Cardiac muscle cell (in vitro differentiated cells and primary cell): ENCODE data around the gene PI16. TPM values are rescaled to one million over a fixed set of nuclear protein-coding genes. Genes with fewer than 3 reads are reported as not detected.

Source experiments
- DNase-seq, 2 donors: peaks; one replicate each; pipeline versions ENCODE4 v3.0.0 to v3.0.0-alpha.2; 2010 to 2017; ENCODE audit warnings: low read depth in 1 of 2, low spot score in 1 of 2
- H3K27ac ChIP-seq: fragments of 200-600 bp; sonication (generic); 2 replicates; pipeline ENCODE4 v1.5.1; 2016
- H3K27me3 ChIP-seq: fragments of 200-600 bp; sonication (generic); 2 replicates; pipeline ENCODE4 v1.6.0; 2016; ENCODE audit warnings: control low read depth
- H3K36me3 ChIP-seq: fragments of 200-600 bp; sonication (generic); 2 replicates; pipeline ENCODE4 v1.5.1; 2016; ENCODE audit warnings: control low read depth
- H3K4me1 ChIP-seq: fragments of 200-600 bp; sonication (generic); 2 replicates; pipeline ENCODE4 v1.8.1; 2017; ENCODE audit warnings: low read depth, mild to moderate bottlenecking, mixed run types
- H3K4me3 ChIP-seq: fragments of 200-600 bp; sonication (generic); 2 replicates; pipeline ENCODE4 v1.5.1; 2016; ENCODE audit warnings: mild to moderate bottlenecking
- H3K9me3 ChIP-seq: fragments of 200-600 bp; sonication (generic); 2 replicates; pipeline ENCODE4 v1.5.1; 2017; ENCODE audit warnings: low read depth, mild to moderate bottlenecking, control low read depth
- polyA plus RNA-seq: library from polyadenylated mRNA; unstranded; fragments of >200 nt; fragmentation: Nextera tagmentation; extraction: Ambion mirVana; gene quantifications from 2 replicates; pipeline ENCODE4 v1.2.1, GENCODE V29; 2016
- total RNA-seq: library from RNA; depleted of rRNA; stranded (reverse); fragments of >200 nt; gene quantifications from 2 replicates; pipeline ENCODE4 v1.2.3, GENCODE V29; 2016
- TF ChIP-seq, protein P1 (sequence below): IDR thresholded peaks from 2 replicates; pipeline ENCODE4 v1.5.1; 2012; ENCODE audit warnings: low read depth, mild to moderate bottlenecking, low read length

Gene PI16
- total and polyA plus RNA-seq, 2 experiments from 2014 or later = 0.37 TPM; not detected in 1

DNA sequence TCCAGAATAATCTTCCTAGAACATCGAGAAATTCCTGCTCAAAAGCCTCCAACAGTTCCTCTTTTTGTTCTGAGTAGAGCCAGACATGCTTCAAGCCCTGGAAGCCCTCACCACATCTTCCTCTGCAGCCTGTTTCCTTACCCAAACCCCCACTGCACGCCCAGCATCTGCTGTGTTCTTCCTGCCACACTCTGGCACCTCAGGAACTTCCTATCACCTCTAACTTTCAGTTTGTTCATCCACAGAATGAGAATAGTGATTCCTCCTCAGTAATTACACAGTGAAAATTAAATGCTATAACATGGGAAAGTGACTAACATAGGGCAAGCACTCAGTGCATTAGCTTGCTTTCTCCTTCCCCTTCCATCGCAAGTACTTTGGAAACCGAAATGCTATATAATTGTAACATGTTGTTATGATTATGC lies 42.5 kb upstream of the PI16 start:
- no peaks in the 10 kb centered on the region for H3K9me3 ChIP-seq
- H3K36me3 ChIP-seq = peaks cover 7% of the 10 kb centered on the region
- no peak overlapping the region for H3K4me3 ChIP-seq
- TF ChIP-seq, protein P1, sequence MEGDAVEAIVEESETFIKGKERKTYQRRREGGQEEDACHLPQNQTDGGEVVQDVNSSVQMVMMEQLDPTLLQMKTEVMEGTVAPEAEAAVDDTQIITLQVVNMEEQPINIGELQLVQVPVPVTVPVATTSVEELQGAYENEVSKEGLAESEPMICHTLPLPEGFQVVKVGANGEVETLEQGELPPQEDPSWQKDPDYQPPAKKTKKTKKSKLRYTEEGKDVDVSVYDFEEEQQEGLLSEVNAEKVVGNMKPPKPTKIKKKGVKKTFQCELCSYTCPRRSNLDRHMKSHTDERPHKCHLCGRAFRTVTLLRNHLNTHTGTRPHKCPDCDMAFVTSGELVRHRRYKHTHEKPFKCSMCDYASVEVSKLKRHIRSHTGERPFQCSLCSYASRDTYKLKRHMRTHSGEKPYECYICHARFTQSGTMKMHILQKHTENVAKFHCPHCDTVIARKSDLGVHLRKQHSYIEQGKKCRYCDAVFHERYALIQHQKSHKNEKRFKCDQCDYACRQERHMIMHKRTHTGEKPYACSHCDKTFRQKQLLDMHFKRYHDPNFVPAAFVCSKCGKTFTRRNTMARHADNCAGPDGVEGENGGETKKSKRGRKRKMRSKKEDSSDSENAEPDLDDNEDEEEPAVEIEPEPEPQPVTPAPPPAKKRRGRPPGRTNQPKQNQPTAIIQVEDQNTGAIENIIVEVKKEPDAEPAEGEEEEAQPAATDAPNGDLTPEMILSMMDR = no peak
- no peaks in the 10 kb centered on the region for H3K27me3 ChIP-seq
- H3K4me1 ChIP-seq = no peaks in the 10 kb centered on the region
- no peak overlapping the region for H3K27ac ChIP-seq
- DNase-seq = no peak

DNA sequence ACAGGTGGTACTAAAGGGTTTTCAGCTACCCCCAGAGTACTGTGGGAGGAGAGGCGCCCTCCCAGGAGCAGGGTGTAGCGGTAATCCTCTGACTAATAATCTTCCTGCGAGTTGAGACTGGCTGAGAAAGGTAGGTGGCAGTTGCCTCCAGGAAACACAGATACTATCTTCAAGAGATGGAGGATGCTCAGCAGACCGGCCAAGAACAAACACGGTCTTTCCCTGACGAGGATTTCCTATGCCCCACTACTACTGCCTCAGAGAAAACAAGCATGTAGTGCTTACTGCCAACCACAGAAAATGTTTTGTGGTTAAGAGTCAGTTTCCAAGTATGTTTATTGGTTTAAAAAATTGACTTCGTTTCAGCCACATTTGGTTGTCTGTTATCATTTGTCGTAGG lies 42.0 kb upstream of the PI16 start:
- peak in 1 of 2 donors; percentile 72 for DNase-seq
- no peaks in the 10 kb centered on the region for H3K27me3 ChIP-seq

DNA sequence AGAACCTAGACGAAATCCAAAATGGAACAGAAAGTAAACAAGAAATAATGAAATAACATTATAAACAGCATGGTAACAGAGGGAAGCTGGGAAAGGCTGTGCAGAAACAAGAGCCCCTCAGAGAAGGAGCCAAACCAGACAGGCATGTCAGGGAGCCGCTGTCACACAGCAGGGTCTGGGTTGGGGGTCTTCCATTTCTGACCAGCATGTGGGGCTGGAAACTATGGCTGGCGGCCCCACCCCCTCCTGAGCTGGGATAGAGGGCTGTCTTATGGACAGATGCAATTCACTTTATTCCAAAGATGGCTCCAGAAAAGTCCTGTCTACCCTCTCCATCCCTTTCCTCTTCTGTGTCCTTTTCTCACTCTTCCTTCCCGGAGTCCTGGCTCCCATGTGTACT lies 41.5 kb upstream of the PI16 start:
- H3K4me3 ChIP-seq = no peak overlapping the region
- no peaks in the 10 kb centered on the region for H3K9me3 ChIP-seq
- peaks cover 7% of the 10 kb centered on the region for H3K36me3 ChIP-seq
- no peak overlapping the region for H3K27ac ChIP-seq
- no peak for DNase-seq
- TF ChIP-seq, protein P1 = no peak
- no peaks in the 10 kb centered on the region for H3K4me1 ChIP-seq
- no peaks in the 10 kb centered on the region for H3K27me3 ChIP-seq

More for the DNA sequence above, 42.0 kb upstream of the PI16 start:
- Histone ChIP-seq H3K9me3 (no peaks in the 10 kb centered on the region), H3K4me3 (no peak overlapping the region), H3K36me3 (peaks cover 7% of the 10 kb centered on the region), H3K4me1 (no peaks in the 10 kb centered on the region), H3K27ac (no peak overlapping the region)
- TF ChIP-seq, protein P1 = no peak

DNA sequence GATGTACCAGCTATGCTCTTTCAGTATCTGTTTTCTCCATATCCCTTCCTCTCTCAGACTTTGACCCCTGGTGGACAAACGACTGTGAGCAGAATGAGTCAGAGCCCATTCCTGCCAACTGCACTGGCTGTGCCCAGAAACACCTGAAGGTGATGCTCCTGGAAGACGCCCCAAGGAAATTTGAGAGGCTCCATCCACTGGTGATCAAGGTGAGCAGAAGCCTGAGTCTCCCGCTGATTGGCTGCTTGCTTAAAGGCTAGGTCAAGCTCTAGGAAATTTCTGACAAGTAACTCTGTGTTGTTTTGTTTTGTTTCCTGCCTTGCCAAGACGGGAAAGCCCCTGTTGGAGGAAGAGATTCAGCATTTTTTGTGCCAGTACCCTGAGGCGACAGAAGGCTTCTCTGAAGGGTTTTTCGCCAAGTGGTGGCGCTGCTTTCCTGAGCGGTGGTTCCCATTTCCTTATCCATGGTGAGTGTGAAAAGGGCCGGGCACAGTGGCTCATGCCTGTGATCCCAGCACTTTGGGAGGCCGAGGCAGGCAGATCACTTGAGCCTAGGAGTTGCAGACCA lies 40.2 kb upstream of the PI16 start:
- TF ChIP-seq, protein P1 = peak; percentile 21
- peak in 1 of 2 donors; percentile 24 for DNase-seq
- no peaks in the 10 kb centered on the region for H3K27me3 ChIP-seq
- no peak overlapping the region for H3K4me3 ChIP-seq
- H3K4me1 ChIP-seq = peaks cover 9% of the 10 kb centered on the region
- no peaks in the 10 kb centered on the region for H3K9me3 ChIP-seq
- no peak overlapping the region for H3K27ac ChIP-seq
- H3K36me3 ChIP-seq = peaks cover 7% of the 10 kb centered on the region

DNA sequence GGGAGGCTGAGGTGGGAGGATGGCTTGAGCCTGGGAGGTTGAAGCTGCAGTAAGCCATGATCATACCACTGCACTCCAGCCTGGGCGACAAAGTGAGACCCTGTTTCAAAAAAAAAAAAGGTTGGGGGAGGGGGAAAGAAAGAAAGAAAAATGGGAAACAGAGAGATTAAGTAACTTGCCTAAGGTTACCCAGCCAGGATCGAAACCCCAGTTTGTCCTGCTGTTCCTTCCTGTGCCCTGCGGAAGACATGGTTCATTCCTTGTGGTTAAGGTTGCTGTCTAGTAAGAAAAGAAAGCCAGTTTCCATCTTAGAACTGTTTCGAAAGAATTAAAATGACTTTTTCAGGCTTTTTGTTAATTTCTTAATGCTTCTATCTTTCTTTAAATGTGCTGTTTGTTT lies 38.9 kb upstream of the PI16 start:
- TF ChIP-seq, protein P1 = no peak
- no peak for DNase-seq
- H3K27me3 ChIP-seq = no peaks in the 10 kb centered on the region
- peaks cover 7% of the 10 kb centered on the region for H3K36me3 ChIP-seq
- no peaks in the 10 kb centered on the region for H3K9me3 ChIP-seq
- H3K4me3 ChIP-seq = no peak overlapping the region
- no peak overlapping the region for H3K27ac ChIP-seq
- peaks cover 10% of the 10 kb centered on the region for H3K4me1 ChIP-seq
